Neuronal stem cell (in vitro differentiated cells): ENCODE measurements around the gene PARD3.

ENCODE experiments used
- DNase-seq: peaks from one replicate; pipeline ENCODE4 v3.0.0-alpha.2; 2013; ENCODE audit warnings: low spot score
- H2AFZ ChIP-seq: one replicate; pipeline ENCODE4 v1.6.1; 2013; ENCODE audit warnings: mild to moderate bottlenecking, low read length, inconsistent platforms
- H2AK5ac ChIP-seq: 2 replicates; pipeline ENCODE4 v1.6.1; 2013; ENCODE audit warnings: low read depth, mild to moderate bottlenecking, inconsistent platforms, low read length, moderate library complexity, mixed read lengths
- H2BK120ac ChIP-seq: 2 replicates; pipeline ENCODE4 v1.6.1; 2013; ENCODE audit warnings: low read depth, mild to moderate bottlenecking, inconsistent platforms, low read length, moderate library complexity, mixed read lengths
- H2BK12ac ChIP-seq: one replicate; pipeline ENCODE4 v1.6.1; 2013; ENCODE audit warnings: low read length, inconsistent platforms
- H2BK15ac ChIP-seq: 2 replicates; pipeline ENCODE4 v1.6.1; 2013; ENCODE audit warnings: mild to moderate bottlenecking, low read length, inconsistent platforms, mixed read lengths
- H2BK5ac ChIP-seq: one replicate; pipeline ENCODE4 v1.6.1; 2013; ENCODE audit warnings: inconsistent platforms, mild to moderate bottlenecking, low read length, moderate library complexity
- H3K14ac ChIP-seq: one replicate; pipeline ENCODE4 v1.6.1; 2013; ENCODE audit warnings: low read length, inconsistent platforms
- H3K18ac ChIP-seq: 2 replicates; pipeline ENCODE4 v1.6.1; 2013; ENCODE audit warnings: low read length, inconsistent platforms
- H3K23ac ChIP-seq: 2 replicates; pipeline ENCODE4 v1.6.1; 2013; ENCODE audit warnings: low read depth, mild to moderate bottlenecking, mixed read lengths, low read length, inconsistent platforms; ENCODE audit not compliant: poor library complexity
- H3K27ac ChIP-seq: replicated peaks from 3 replicates; pipeline ENCODE4 v1.5.1; 2013; ENCODE audit warnings: low read length, inconsistent platforms
- H3K27me3 ChIP-seq, 3 experiments: 2 replicates each; pipeline ENCODE4 v1.6.1; 2013; ENCODE audit warnings: low read length in 3 of 3, mild to moderate bottlenecking in 2 of 3, inconsistent platforms in 1 of 3, low read depth in 1 of 3, mixed read lengths in 1 of 3, moderate library complexity in 1 of 3; ENCODE audit not compliant: control insufficient read depth in 3 of 3, insufficient read depth in 3 of 3
- H3K36me3 ChIP-seq, 2 donors: replicated peaks in 1 of 2; 2 replicates each; pipeline ENCODE4 v1.6.1; 2013; ENCODE audit warnings: low read length in 2 of 2; ENCODE audit not compliant: control insufficient read depth in 2 of 2, insufficient read depth in 2 of 2
- H3K4ac ChIP-seq: 2 replicates; pipeline ENCODE4 v1.6.1; 2013; ENCODE audit warnings: inconsistent platforms, mild to moderate bottlenecking, low read length, moderate library complexity
- H3K4me1 ChIP-seq, 2 donors: 1 replicate in 1 of 2; 2 replicates in 1 of 2; pipeline ENCODE4 v1.6.1; 2013; ENCODE audit warnings: low read length in 2 of 2, low read depth in 1 of 2; ENCODE audit not compliant: control insufficient read depth in 2 of 2, insufficient read depth in 1 of 2
- H3K4me2 ChIP-seq: one replicate; pipeline ENCODE4 v1.6.1; 2013; ENCODE audit warnings: mild to moderate bottlenecking, low read length, inconsistent platforms; ENCODE audit not compliant: insufficient read depth, poor library complexity, severe bottlenecking
- H3K4me3 ChIP-seq, 2 donors: 2 replicates each; pipeline ENCODE4 v1.5.1; 2013; ENCODE audit warnings: low read length in 2 of 2, mild to moderate bottlenecking in 2 of 2, inconsistent platforms in 1 of 2, moderate library complexity in 1 of 2
- H3K79me1 ChIP-seq: one replicate; pipeline ENCODE4 v1.6.1; 2013; ENCODE audit warnings: low read depth, mild to moderate bottlenecking, inconsistent platforms, low read length, moderate library complexity
- H3K9ac ChIP-seq: one replicate; pipeline ENCODE4 v1.6.1; 2013; ENCODE audit warnings: mild to moderate bottlenecking, low read depth, low read length, inconsistent platforms; ENCODE audit not compliant: poor library complexity
- H3K9me3 ChIP-seq, 2 donors: replicated peaks in 1 of 2; 2 replicates each; pipeline versions ENCODE3 to v1.6.1; 2013; ENCODE audit warnings: low read length in 2 of 2, mild to moderate bottlenecking in 2 of 2, inconsistent platforms in 1 of 2, low read depth in 1 of 2, mixed read lengths in 1 of 2, moderate library complexity in 1 of 2; ENCODE audit not compliant: control insufficient read depth in 2 of 2, insufficient read depth in 1 of 2
- H4K8ac ChIP-seq: one replicate; pipeline ENCODE4 v1.6.1; 2013; ENCODE audit warnings: low read depth, mild to moderate bottlenecking, inconsistent platforms, low read length, moderate library complexity
- H4K91ac ChIP-seq: one replicate; pipeline ENCODE4 v1.6.1; 2013; ENCODE audit warnings: low read length, low read depth, mild to moderate bottlenecking, inconsistent platforms; ENCODE audit not compliant: poor library complexity
- WGBS, 2 donors: extraction: QIAGEN DNeasy Blood & Tissue Kit; methylation state at CpG; one replicate each; pipeline ENCODE4 v1.1.7; 2013; ENCODE audit warnings: missing lambda C conversion rate in 2 of 2, mixed read lengths in 1 of 2; ENCODE audit not compliant: insufficient read length in 2 of 2, insufficient replicate concordance in 1 of 2; ENCODE audit errors: extremely low coverage in 2 of 2; 5-methylcytosine and 5-hydroxymethylcytosine counted together

Gene PARD3

GRCh38 chr10:34415039-34415438, 400.1 kb downstream of the PARD3 start:
- no peaks in the 10 kb centered on the region for H3K27me3 ChIP-seq
- no peak overlapping the region for H3K4me3 ChIP-seq
- H2BK12ac ChIP-seq, result no peak overlapping the region

GRCh38 chr10:34413756-34414587, 401.1 kb downstream of the PARD3 start:
- Histone ChIP-seq H2AFZ (no peak overlapping the region), H2AK5ac (no peak overlapping the region), H2BK120ac (no peak overlapping the region), H2BK5ac (no peak overlapping the region), H4K8ac (no peak overlapping the region), H3K23ac (no peak overlapping the region), H3K79me1 (no peaks in the 10 kb centered on the region), H3K9me3 (no peaks in the 10 kb centered on the region), H3K4me3 (no peak overlapping the region), H3K4me2 (no peak overlapping the region), H3K14ac (no peak overlapping the region), H3K9ac (no peak overlapping the region), H3K18ac (no peak overlapping the region), H2BK15ac (no peak overlapping the region), H3K36me3 (no peaks in the 10 kb centered on the region), H3K4me1 (peaks cover 3 to 12% of the 10 kb centered on the region in 2 donors), H2BK12ac (no peak overlapping the region), H3K27me3 (no peaks in the 10 kb centered on the region), H3K27ac (no peak overlapping the region), H4K91ac (no peak overlapping the region), H3K4ac (no peak overlapping the region)
- no CpG with 5 or more reads among the region's 11 CpGs for WGBS, 2 donors
- DNase-seq, result no peak

More at GRCh38 chr10:34415039-34415438, 400.1 kb downstream of the PARD3 start:
- Histone ChIP-seq H2AK5ac (no peak overlapping the region), H4K91ac (no peak overlapping the region), H3K23ac (no peak overlapping the region), H3K4me1 (peaks cover 3 to 12% of the 10 kb centered on the region in 2 donors), H3K9me3 (no peaks in the 10 kb centered on the region), H2BK5ac (no peak overlapping the region), H3K14ac (no peak overlapping the region), H3K79me1 (no peaks in the 10 kb centered on the region), H4K8ac (no peak overlapping the region), H3K36me3 (no peaks in the 10 kb centered on the region), H2BK120ac (no peak overlapping the region), H3K4me2 (no peak overlapping the region), H3K27ac (no peak overlapping the region), H2BK15ac (no peak overlapping the region), H3K18ac (no peak overlapping the region), H2AFZ (no peak overlapping the region), H3K9ac (no peak overlapping the region), H3K4ac (no peak overlapping the region)
- no CpG with 5 or more reads among the region's 4 CpGs for WGBS, 2 donors
- no peak for DNase-seq

- H3K27ac ChIP-seq, result no peak overlapping the region
- H3K4me3 ChIP-seq, result no peak overlapping the region
- H2BK5ac ChIP-seq, result no peak overlapping the region
- no peaks in the 10 kb centered on the region for H3K9me3 ChIP-seq
- H3K9ac ChIP-seq, result no peak overlapping the region
- H2AK5ac ChIP-seq, result no peak overlapping the region
- H3K79me1 ChIP-seq, result no peaks in the 10 kb centered on the region
- no peak overlapping the region for H2BK15ac ChIP-seq
- H2BK12ac ChIP-seq, result no peak overlapping the region
- no peak overlapping the region for H3K4me2 ChIP-seq
- no peak overlapping the region for H3K4ac ChIP-seq
- H3K36me3 ChIP-seq, result no peaks in the 10 kb centered on the region
- no peaks in the 10 kb centered on the region for H3K27me3 ChIP-seq
- H3K18ac ChIP-seq, result no peak overlapping the region
- no peak overlapping the region for H4K8ac ChIP-seq
- no peak overlapping the region for H4K91ac ChIP-seq
- no peak for DNase-seq
- no peak overlapping the region for H3K23ac ChIP-seq
- peaks cover 3 to 12% of the 10 kb centered on the region in 2 donors for H3K4me1 ChIP-seq
- H3K14ac ChIP-seq, result no peak overlapping the region
- WGBS, 2 donors, result no CpG with 5 or more reads among the region's 3 CpGs
- no peak overlapping the region for H2BK120ac ChIP-seq
- no peak overlapping the region for H2AFZ ChIP-seq
Measured at GRCh38 chr10:34413214-34413613, 401.9 kb downstream of the PARD3 start.

- H2BK120ac ChIP-seq, result no peak overlapping the region
- H3K9me3 ChIP-seq, result no peaks in the 10 kb centered on the region
- no peak overlapping the region for H2BK5ac ChIP-seq
- no peak overlapping the region for H3K18ac ChIP-seq
- H3K27me3 ChIP-seq, result no peaks in the 10 kb centered on the region
- H3K23ac ChIP-seq, result no peak overlapping the region
- H3K9ac ChIP-seq, result no peak overlapping the region
- no peak overlapping the region for H3K4me3 ChIP-seq
- no peak overlapping the region for H2AFZ ChIP-seq
- WGBS, 2 donors, result no CpG with 5 or more reads among the region's 3 CpGs
- H3K14ac ChIP-seq, result no peak overlapping the region
- no peak overlapping the region for H2AK5ac ChIP-seq
- H4K91ac ChIP-seq, result no peak overlapping the region
- no peak overlapping the region for H3K4ac ChIP-seq
- no peak for DNase-seq
- peaks cover 6 to 19% of the 10 kb centered on the region in 2 donors for H3K4me1 ChIP-seq
- H2BK12ac ChIP-seq, result no peak overlapping the region
- no peak overlapping the region for H3K4me2 ChIP-seq
- H3K79me1 ChIP-seq, result no peaks in the 10 kb centered on the region
- no peaks in the 10 kb centered on the region for H3K36me3 ChIP-seq
- no peak overlapping the region for H2BK15ac ChIP-seq
- no peak overlapping the region for H4K8ac ChIP-seq
- H3K27ac ChIP-seq, result no peak overlapping the region
Measured at GRCh38 chr10:34408956-34409355, 406.1 kb downstream of the PARD3 start.
